Stimulated activated CD8-positive, alpha-beta memory T cell treated with anti-CD3 and anti-CD28 coated beads, Interleukin-15, amount 100 ng/mL, for 1 hour (primary cell): ENCODE measurements around the gene NID2.

Source experiments
- DNase-seq: peaks from one replicate; pipeline ENCODE4 v3.0.0-alpha.2; 2020; ENCODE audit warnings: low read depth

Gene NID2

GRCh38 chr14:52052288-52052943 lies 16.4 kb downstream of the NID2 start:
- DNase-seq = no peak

GRCh38 chr14:52051871-52052270 lies 17.0 kb downstream of the NID2 start:
- DNase-seq = no peak

- no peak for DNase-seq
Observed at GRCh38 chr14:52051251-52051650, 17.6 kb downstream of the NID2 start.

GRCh38 chr14:52049721-52050588 lies 18.9 kb downstream of the NID2 start:
- DNase-seq = no peak

GRCh38 chr14:52049271-52049670 lies 19.6 kb downstream of the NID2 start:
- no peak for DNase-seq

DNA sequence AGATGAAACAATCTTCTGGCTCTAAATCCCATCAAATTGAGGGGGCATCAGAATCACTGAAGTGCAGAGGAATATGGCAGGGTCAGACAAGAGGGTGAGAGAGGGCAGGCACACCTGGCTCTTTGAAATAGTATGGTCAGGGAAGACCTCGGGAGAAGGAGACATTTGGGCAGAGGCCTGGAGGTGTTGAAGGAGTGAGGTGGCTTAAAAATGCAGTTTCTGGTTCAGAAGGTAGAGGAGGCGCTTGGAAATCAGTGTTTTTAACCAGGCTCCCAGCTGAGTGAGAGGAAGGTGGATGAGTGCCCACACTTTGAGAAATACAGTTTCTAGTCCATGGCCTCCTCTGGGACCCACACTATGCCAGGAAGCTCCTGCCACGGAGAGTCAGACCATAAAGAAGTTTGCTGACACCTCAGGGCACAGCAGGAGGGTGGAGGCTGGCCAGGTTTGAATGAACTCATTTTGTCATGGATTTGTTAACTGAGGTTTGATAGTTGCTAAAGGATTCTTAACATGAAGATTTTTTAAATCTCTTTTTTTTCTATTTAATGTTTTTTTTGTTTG lies 20.1 kb downstream of the NID2 start:
- no peak for DNase-seq

- no peak for DNase-seq
Observed at GRCh38 chr14:52048116-52048515, 20.7 kb downstream of the NID2 start.

DNA sequence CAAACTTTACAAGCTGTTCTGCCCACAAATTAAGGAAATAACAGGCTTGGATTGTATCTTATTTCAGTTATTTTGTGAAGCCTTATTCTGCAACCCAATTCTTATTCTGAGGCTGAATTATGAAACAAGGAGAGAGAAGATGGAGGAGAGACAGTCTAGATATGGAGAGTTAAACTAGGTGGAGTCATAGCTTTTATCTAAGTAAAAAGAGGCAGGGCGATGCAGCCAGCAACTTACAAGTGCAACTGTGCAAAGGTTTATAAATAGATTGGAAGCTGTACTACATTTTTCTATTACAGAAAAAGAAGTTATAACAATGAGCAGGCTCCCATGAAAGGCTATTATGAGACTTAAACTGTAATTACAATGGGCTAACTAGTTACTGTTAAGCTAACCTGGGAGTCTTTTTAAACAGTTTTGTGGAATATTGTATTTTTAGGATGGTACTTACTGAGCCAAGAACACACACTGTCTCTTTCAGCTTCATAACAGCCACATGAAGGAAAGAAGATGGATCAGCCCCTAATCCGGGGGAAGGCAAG lies 22.4 kb downstream of the NID2 start:
- DNase-seq = no peak

- no peak for DNase-seq
Observed at GRCh38 chr14:52044791-52045522, 23.9 kb downstream of the NID2 start.

- DNase-seq = peak; percentile 14
Observed at GRCh38 chr14:52043690-52044089, 25.2 kb downstream of the NID2 start.

GRCh38 chr14:52042371-52043289 lies 26.2 kb downstream of the NID2 start:
- no peak for DNase-seq

- DNase-seq = no peak
Observed at GRCh38 chr14:52040598-52040997, 28.3 kb downstream of the NID2 start.

GRCh38 chr14:52039124-52039815 lies 29.6 kb downstream of the NID2 start:
- no peak for DNase-seq

GRCh38 chr14:52033101-52033642 lies 35.7 kb downstream of the NID2 start:
- no peak for DNase-seq

GRCh38 chr14:52032204-52032801 lies 36.6 kb downstream of the NID2 start:
- DNase-seq = no peak

- DNase-seq = no peak
Observed at GRCh38 chr14:52031781-52032180, 37.1 kb downstream of the NID2 start.

GRCh38 chr14:52029881-52030280 lies 39.0 kb downstream of the NID2 start:
- no peak for DNase-seq

DNA sequence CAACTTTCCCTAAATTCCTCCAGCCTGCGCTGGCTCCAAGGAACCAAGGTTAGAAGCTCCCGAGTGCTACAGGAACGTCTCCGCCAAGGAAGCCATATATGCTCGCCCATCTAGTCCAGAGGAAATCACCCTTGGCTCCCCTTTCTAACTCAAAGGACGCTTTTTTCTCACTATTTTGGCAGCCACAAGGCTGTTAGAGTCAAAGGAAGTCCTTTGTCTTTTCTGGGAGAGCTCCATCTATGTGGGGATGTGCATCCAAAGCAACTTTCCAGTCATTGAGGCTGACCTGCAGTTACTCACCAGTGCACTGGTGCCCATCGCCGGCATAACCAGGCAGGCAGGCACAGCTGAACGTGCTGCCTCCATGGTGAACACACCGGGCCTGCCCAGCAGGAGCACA lies 42.0 kb downstream of the NID2 start:
- DNase-seq = no peak

GRCh38 chr14:52026017-52026660 lies 42.7 kb downstream of the NID2 start:
- no peak for DNase-seq
